Aorta (tissue), 5 donors: ENCODE data around the gene CLTCL1. TPM values are rescaled to one million over a fixed set of nuclear protein-coding genes. Genes with fewer than 3 reads are reported as not detected.
A peak's percentile ranks its signal among the peaks of the same experiment; 100 is the strongest.

Experiments used
- ATAC-seq: fragments of 200-7000 bp; cut with Tn5 transposase; one replicate; pipeline ENCODE4 v1.9.1; 2022; ENCODE audit warnings: moderate library complexity; ENCODE audit not compliant: low FRiP score
- DNase-seq, 2 donors: peaks; one replicate each; pipeline ENCODE4 v3.0.0-alpha.2; 2020
- H3K27ac ChIP-seq, 2 donors: one replicate each; pipeline ENCODE4 v1.5.1; 2013; ENCODE audit warnings: low read length in 2 of 2, mild to moderate bottlenecking in 2 of 2, moderate library complexity in 2 of 2, control low read depth in 1 of 2, inconsistent platforms in 1 of 2, low read depth in 1 of 2
- H3K27me3 ChIP-seq, 2 donors: one replicate each; pipeline ENCODE4 v1.6.1; 2013; ENCODE audit warnings: control low read depth in 1 of 2, low read length in 1 of 2, mild to moderate bottlenecking in 1 of 2, moderate library complexity in 1 of 2; ENCODE audit not compliant: insufficient read depth in 2 of 2, control insufficient read depth in 1 of 2
- H3K36me3 ChIP-seq, 2 donors: one replicate each; pipeline ENCODE4 v1.6.1; 2013; ENCODE audit warnings: control low read depth in 1 of 2, low read length in 1 of 2, mild to moderate bottlenecking in 1 of 2; ENCODE audit not compliant: insufficient read depth in 2 of 2, control insufficient read depth in 1 of 2
- H3K4me1 ChIP-seq, 2 donors: one replicate each; pipeline ENCODE4 v1.6.1; 2013; ENCODE audit warnings: low read length in 2 of 2, control low read depth in 1 of 2, mild to moderate bottlenecking in 1 of 2, moderate library complexity in 1 of 2; ENCODE audit not compliant: insufficient read depth in 2 of 2, control insufficient read depth in 1 of 2
- H3K4me3 ChIP-seq, 2 donors: one replicate each; pipeline ENCODE4 v1.5.1; 2013; ENCODE audit warnings: low read length in 2 of 2, control low read depth in 1 of 2, mild to moderate bottlenecking in 1 of 2
- H3K9me3 ChIP-seq: one replicate; pipeline ENCODE4 v1.6.1; 2013; ENCODE audit warnings: mild to moderate bottlenecking, low read length; ENCODE audit not compliant: control insufficient read depth
- WGBS, 2 donors: extraction: QIAGEN DNeasy Blood & Tissue Kit; methylation state at CpG; one replicate each; pipeline ENCODE4 v1.1.7; 2013; 5-methylcytosine and 5-hydroxymethylcytosine counted together
- intact Hi-C, 2 donors: fragments of 100-400 bp; cut with DNase I; formaldehyde crosslinking; loops; one replicate each; pipeline versions ENCODE4 v1.14.2 to v1.15.0; 2022
- polyA plus RNA-seq, 2 donors: library from polyadenylated mRNA; stranded (reverse); fragments of 200-250 nt; gene quantifications; one replicate each; pipeline ENCODE4 v1.2.3, GENCODE V29; 2013
- total RNA-seq, 2 donors: library from RNA; stranded (reverse); fragmentation: NEBNext Ultra II Directional; extraction: Animal tissue kit (Norgen Biotek cat#: 25700); gene quantifications; one replicate each; pipeline ENCODE4 v1.2.1, GENCODE V29; 2021
- donor health status: healthy with polysubstance abuse.
- donor health status: Bipolar disorder and iron deficiency.
- donor health status: DM: no; HTN: no; CAD: no.
- donor health status: DM: no; HTN: no; CAD: no.
- donor health status: DM: yes; HTN: yes; CAD: no.

The CLTCL1 gene
- total and polyA plus RNA-seq, 4 donors = 0.25 to 8.1 (median 7.0) TPM

- Histone ChIP-seq H3K4me1 (no peaks in the 10 kb centered on the region), H3K27me3 (no peaks in the 10 kb centered on the region), H3K36me3 (no peaks in the 10 kb centered on the region), H3K27ac (no peak overlapping the region), H3K9me3 (no peaks in the 10 kb centered on the region), H3K4me3 (no peak overlapping the region)
- WGBS, 2 donors = 46 to 51% methylated on average over 1 of the region's 1 CpG
- DNase-seq (no peak), ATAC-seq (no peak)
- intact Hi-C loops = no loop called here
Observed at GRCh38 chr22:19303785-19304184, 12.3 kb upstream of the CLTCL1 start.

GRCh38 chr22:19295733-19296132 is 4.2 kb upstream of the CLTCL1 start:
- no peaks in the 10 kb centered on the region for H3K9me3 ChIP-seq
- no peak overlapping the region for H3K27ac ChIP-seq
- DNase-seq (no peak), ATAC-seq (no peak)
- H3K36me3 ChIP-seq = no peaks in the 10 kb centered on the region
- no peak overlapping the region for H3K4me3 ChIP-seq
- intact Hi-C loops = loop anchor here in 1 of 2 donors (10.0 kb wide), 1 partner anchor 179 kb away; the partner anchor contains the start of genes CDC45 and UFD1
- H3K4me1 ChIP-seq = no peaks in the 10 kb centered on the region
- H3K27me3 ChIP-seq = no peaks in the 10 kb centered on the region

GRCh38 chr22:19292458-19293230 is 1.1 kb upstream of the CLTCL1 start:
- Histone ChIP-seq H3K27ac (no peak overlapping the region), H3K27me3 (no peaks in the 10 kb centered on the region), H3K36me3 (no peaks in the 10 kb centered on the region), H3K4me3 (peak overlapping the region in 1 of 2 donors; percentile 84), H3K4me1 (no peaks in the 10 kb centered on the region), H3K9me3 (no peaks in the 10 kb centered on the region)
- DNase-seq (no peak), ATAC-seq (no peak)
- 74 to 77% methylated on average over 23 of the region's 23 CpGs for WGBS, 2 donors
- intact Hi-C loops = loop anchor here in 1 of 2 donors (10.0 kb wide), 1 partner anchor 182 kb away; the partner anchor contains the start of genes CDC45 and UFD1

GRCh38 chr22:19291218-19291579 is 320 bp downstream of the CLTCL1 start:
- intact Hi-C loops = loop anchor here in 1 of 2 donors (2.0 to 10.0 kb wide), 2 partner anchors 112 to 184 kb away; partner anchors contain the start of genes CDC45, SLC25A1 and UFD1
- H3K4me3 ChIP-seq = peak overlapping the region; percentile 80 to 97
- no peaks in the 10 kb centered on the region for H3K4me1 ChIP-seq
- no peaks in the 10 kb centered on the region for H3K36me3 ChIP-seq
- WGBS, 2 donors = 0 to 1% methylated on average over 39 to 41 of the region's 41 CpGs
- ATAC-seq = peak; percentile 59
- no peaks in the 10 kb centered on the region for H3K9me3 ChIP-seq
- peak; percentile 66 to 85 for DNase-seq
- no peak overlapping the region for H3K27ac ChIP-seq
- no peaks in the 10 kb centered on the region for H3K27me3 ChIP-seq

- DNase-seq (no peak), ATAC-seq (no peak)
- Histone ChIP-seq H3K4me1 (no peaks in the 10 kb centered on the region), H3K9me3 (no peaks in the 10 kb centered on the region), H3K4me3 (peak overlapping the region; percentile 80 to 97), H3K27ac (no peak overlapping the region), H3K36me3 (no peaks in the 10 kb centered on the region), H3K27me3 (no peaks in the 10 kb centered on the region)
- WGBS, 2 donors = 12 to 14% methylated on average over 27 of the region's 27 CpGs
- intact Hi-C loops = loop anchor here in 1 of 2 donors (2.0 to 10.0 kb wide), 2 partner anchors 112 to 184 kb away; partner anchors contain the start of genes CDC45, SLC25A1 and UFD1
Observed at GRCh38 chr22:19290400-19291217, 910 bp downstream of the CLTCL1 start.

GRCh38 chr22:19289475-19290161 is 1.9 kb downstream of the CLTCL1 start:
- ATAC-seq = no peak
- Histone ChIP-seq H3K27me3 (no peaks in the 10 kb centered on the region), H3K9me3 (no peaks in the 10 kb centered on the region), H3K4me1 (no peaks in the 10 kb centered on the region), H3K27ac (no peak overlapping the region), H3K4me3 (no peak overlapping the region), H3K36me3 (no peaks in the 10 kb centered on the region)
- no peak for DNase-seq
- WGBS, 2 donors = 90 to 93% methylated on average over 5 of the region's 5 CpGs
- intact Hi-C loops = loop anchor here in 1 of 2 donors (2.0 to 10.0 kb wide), 2 partner anchors 111 to 185 kb away; partner anchors contain the start of genes CDC45, SLC25A1 and UFD1

GRCh38 chr22:19287889-19288288 is 3.6 kb downstream of the CLTCL1 start:
- 70 to 75% methylated on average over 4 of the region's 4 CpGs for WGBS, 2 donors
- intact Hi-C loops = no loop called here
- H3K27me3 ChIP-seq = no peaks in the 10 kb centered on the region
- no peak for ATAC-seq
- no peaks in the 10 kb centered on the region for H3K36me3 ChIP-seq
- no peaks in the 10 kb centered on the region for H3K4me1 ChIP-seq
- H3K4me3 ChIP-seq = no peak overlapping the region
- no peak for DNase-seq
- H3K27ac ChIP-seq = no peak overlapping the region
- H3K9me3 ChIP-seq = no peaks in the 10 kb centered on the region

- DNase-seq = no peak
- WGBS, 2 donors = 86% methylated on average over 5 of the region's 5 CpGs
- Histone ChIP-seq H3K9me3 (no peaks in the 10 kb centered on the region), H3K36me3 (no peaks in the 10 kb centered on the region), H3K27me3 (no peaks in the 10 kb centered on the region), H3K4me1 (no peaks in the 10 kb centered on the region), H3K27ac (no peak overlapping the region), H3K4me3 (no peak overlapping the region)
- intact Hi-C loops = no loop called here
- ATAC-seq = no peak
Observed at GRCh38 chr22:19287076-19287707, 4.3 kb downstream of the CLTCL1 start.
